PC-3 (cell line): ENCODE results near the gene TEDC1.

Experiments
- EZH2 ChIP-seq: fragments of 300-600 bp; sonication (generic); IDR thresholded peaks from one replicate; pipeline ENCODE4 v1.6.1; 2017; ENCODE audit warnings: antibody characterized with exemption, mild to moderate bottlenecking, low read length; ENCODE audit not compliant: unreplicated experiment
- EZH2phosphoT487 ChIP-seq: fragments of 300-600 bp; sonication (generic); IDR thresholded peaks from 2 replicates; pipeline ENCODE4 v1.6.1; 2018; ENCODE audit warnings: mild to moderate bottlenecking, antibody characterized with exemption, low read length, borderline replicate concordance
- TF ChIP-seq, protein P1 (sequence below): fragments of 300-600 bp; sonication (generic); conservative IDR thresholded peaks from 2 replicates; pipeline ENCODE4 v1.5.1; 2017; ENCODE audit warnings: antibody characterized with exemption, low read depth, mild to moderate bottlenecking, low read length

DNA sequence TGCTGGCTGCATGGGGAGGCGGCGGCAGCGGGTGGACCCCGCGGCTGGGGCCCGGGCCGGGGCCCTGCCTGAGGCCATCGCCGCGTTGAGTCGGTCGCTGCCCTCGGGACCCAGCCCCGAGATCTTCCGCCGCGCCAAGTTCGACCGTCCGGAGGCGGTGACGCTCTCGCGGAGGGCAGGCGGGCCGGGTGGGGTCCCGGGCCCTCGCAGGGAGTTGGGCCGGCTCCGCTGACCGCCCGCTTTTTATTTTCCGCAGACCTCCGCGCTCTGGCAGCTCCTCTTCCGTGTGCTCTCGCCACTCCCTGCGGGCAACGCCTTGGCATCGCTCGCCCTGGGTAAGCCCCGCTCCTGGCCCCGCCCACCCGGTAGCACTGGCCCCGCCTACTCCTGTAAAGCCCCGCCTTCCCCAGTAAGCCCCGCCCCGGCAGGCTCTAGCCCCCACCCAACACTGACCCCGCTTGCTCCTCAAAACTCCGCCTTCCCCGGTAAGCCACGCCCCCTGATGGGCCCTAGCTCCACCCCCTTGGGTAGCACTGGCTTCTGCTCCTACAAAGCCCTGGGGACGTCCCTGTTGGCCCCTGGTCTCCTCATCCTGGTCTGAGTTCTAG, 424 bp downstream of the TEDC1 start:
- TF ChIP-seq, protein P1, sequence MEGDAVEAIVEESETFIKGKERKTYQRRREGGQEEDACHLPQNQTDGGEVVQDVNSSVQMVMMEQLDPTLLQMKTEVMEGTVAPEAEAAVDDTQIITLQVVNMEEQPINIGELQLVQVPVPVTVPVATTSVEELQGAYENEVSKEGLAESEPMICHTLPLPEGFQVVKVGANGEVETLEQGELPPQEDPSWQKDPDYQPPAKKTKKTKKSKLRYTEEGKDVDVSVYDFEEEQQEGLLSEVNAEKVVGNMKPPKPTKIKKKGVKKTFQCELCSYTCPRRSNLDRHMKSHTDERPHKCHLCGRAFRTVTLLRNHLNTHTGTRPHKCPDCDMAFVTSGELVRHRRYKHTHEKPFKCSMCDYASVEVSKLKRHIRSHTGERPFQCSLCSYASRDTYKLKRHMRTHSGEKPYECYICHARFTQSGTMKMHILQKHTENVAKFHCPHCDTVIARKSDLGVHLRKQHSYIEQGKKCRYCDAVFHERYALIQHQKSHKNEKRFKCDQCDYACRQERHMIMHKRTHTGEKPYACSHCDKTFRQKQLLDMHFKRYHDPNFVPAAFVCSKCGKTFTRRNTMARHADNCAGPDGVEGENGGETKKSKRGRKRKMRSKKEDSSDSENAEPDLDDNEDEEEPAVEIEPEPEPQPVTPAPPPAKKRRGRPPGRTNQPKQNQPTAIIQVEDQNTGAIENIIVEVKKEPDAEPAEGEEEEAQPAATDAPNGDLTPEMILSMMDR = no peak
- TF ChIP-seq EZH2 (no peak), EZH2phosphoT487 (no peak)
